HG02759 (cell line): ENCODE results near the gene CEP85L.

Experiments used
- ATAC-seq: cut with Tn5 transposase; IDR thresholded peaks from one replicate; pipeline ENCODE4 v1.9.1; 2021; ENCODE audit warnings: mild to moderate bottlenecking, moderate library complexity; ENCODE audit not compliant: unreplicated experiment

The CEP85L gene

GRCh38 chr6:118651282-118652050 is at the start of gene CEP85L:
Gene CEP85L (minus strand): TSS chr6:118651591. CDS start chr6:118651269, 322 bp downstream.
- peak; percentile 89 for ATAC-seq

GRCh38 chr6:118700531-118700930 is 49.1 kb upstream of the CEP85L start:
- no peak for ATAC-seq

- ATAC-seq, result no peak
Observed at GRCh38 chr6:118697554-118697953, 46.2 kb upstream of the CEP85L start.

- ATAC-seq, result no peak
Observed at GRCh38 chr6:118696271-118696670, 44.9 kb upstream of the CEP85L start.

GRCh38 chr6:118693562-118693961 is 42.2 kb upstream of the CEP85L start:
- no peak for ATAC-seq

- ATAC-seq, result no peak
Observed at GRCh38 chr6:118685823-118686449, 34.5 kb upstream of the CEP85L start.

- ATAC-seq, result peak; percentile 53
Observed at GRCh38 chr6:118683881-118684872, 32.8 kb upstream of the CEP85L start.

- no peak for ATAC-seq
Observed at GRCh38 chr6:118680452-118681095, 29.2 kb upstream of the CEP85L start.

GRCh38 chr6:118679327-118679901 is 28.0 kb upstream of the CEP85L start:
- no peak for ATAC-seq

- no peak for ATAC-seq
Observed at GRCh38 chr6:118678866-118679265, 27.5 kb upstream of the CEP85L start.

- ATAC-seq, result no peak
Observed at GRCh38 chr6:118677193-118677592, 25.8 kb upstream of the CEP85L start.

- ATAC-seq, result no peak
Observed at GRCh38 chr6:118675225-118675624, 23.8 kb upstream of the CEP85L start.

GRCh38 chr6:118674772-118675171 is 23.4 kb upstream of the CEP85L start:
- no peak for ATAC-seq

- ATAC-seq, result no peak
Observed at GRCh38 chr6:118672678-118673077, 21.3 kb upstream of the CEP85L start.

- no peak for ATAC-seq
Observed at GRCh38 chr6:118669561-118669960, 18.2 kb upstream of the CEP85L start.

GRCh38 chr6:118668761-118669385 is 17.5 kb upstream of the CEP85L start:
- no peak for ATAC-seq

GRCh38 chr6:118667988-118668387 is 16.6 kb upstream of the CEP85L start:
- no peak for ATAC-seq

GRCh38 chr6:118665011-118665410 is 13.6 kb upstream of the CEP85L start:
- peak; percentile 46 for ATAC-seq

GRCh38 chr6:118663993-118664985 is 12.9 kb upstream of the CEP85L start:
- ATAC-seq, result peak; percentile 40
